SK-N-SH treated with all-trans-retinoic acid at 6 μM for 48 hours (cell line): ENCODE measurements around the gene DSN1.

ENCODE experiments used
- ATAC-seq: fragments of 200-7000 bp; cut with Tn5 transposase; 3 replicates; pipeline ENCODE4 v1.9.1; 2020; ENCODE audit warnings: mild to moderate bottlenecking, moderate library complexity
- ARNTL ChIP-seq: fragments of 450-650 bp; formaldehyde crosslinking; IDR thresholded peaks from 2 replicates; pipeline ENCODE4 v1.5.0; 2020; ENCODE audit warnings: low read depth, mild to moderate bottlenecking, moderate library complexity, borderline replicate concordance
- BACH2 ChIP-seq: fragments of 250-450 bp; sonication (Bioruptor Pico); IDR thresholded peaks from 2 replicates; pipeline ENCODE4 v1.9.0; 2021; ENCODE audit warnings: mild to moderate bottlenecking, borderline replicate concordance
- CSDC2 ChIP-seq: fragments of 250-450 bp; sonication (Bioruptor Pico); IDR thresholded peaks from 2 replicates; pipeline ENCODE4 v1.5.0; 2020; ENCODE audit warnings: mild to moderate bottlenecking, moderate library complexity
- ESRRG ChIP-seq: fragments of 250-450 bp; sonication (Bioruptor Pico); IDR thresholded peaks from 2 replicates; pipeline ENCODE4 v1.6.1; 2021; ENCODE audit warnings: mild to moderate bottlenecking
- GLIS3 ChIP-seq: fragments of 250-450 bp; sonication (Bioruptor Pico); IDR thresholded peaks from 2 replicates; pipeline ENCODE4 v1.5.0; 2020; ENCODE audit warnings: mild to moderate bottlenecking, moderate library complexity
- ISL1 ChIP-seq: fragments of 250-450 bp; sonication (Bioruptor Pico); IDR thresholded peaks from 2 replicates; pipeline ENCODE4 v2.1.2; 2022; ENCODE audit warnings: mild to moderate bottlenecking, moderate library complexity
- OSR1 ChIP-seq: fragments of 250-450 bp; sonication (Bioruptor Pico); IDR thresholded peaks from 2 replicates; pipeline ENCODE4 v1.8.0; 2022; ENCODE audit warnings: moderate library complexity, mild to moderate bottlenecking, inconsistent platforms
- PPARA ChIP-seq: fragments of 250-450 bp; sonication (Bioruptor Pico); IDR thresholded peaks from 2 replicates; pipeline ENCODE4 v1.5.0; 2020; ENCODE audit warnings: mild to moderate bottlenecking, borderline replicate concordance
- RARB ChIP-seq: fragments of 250-450 bp; sonication (Bioruptor Pico); IDR thresholded peaks from 2 replicates; pipeline ENCODE4 v1.8.0; 2021; ENCODE audit warnings: mild to moderate bottlenecking, moderate library complexity
- SNAI2 ChIP-seq: fragments of 250-450 bp; sonication (Bioruptor Pico); IDR thresholded peaks from 2 replicates; pipeline ENCODE4 v1.5.0; 2020; ENCODE audit warnings: mild to moderate bottlenecking, moderate library complexity
- TCF4 ChIP-seq: fragments of 250-450 bp; sonication (Bioruptor Pico); IDR thresholded peaks from 2 replicates; pipeline ENCODE4 v1.8.0; 2021; ENCODE audit warnings: mild to moderate bottlenecking, moderate library complexity, borderline replicate concordance
- TOX ChIP-seq: fragments of 250-450 bp; sonication (Bioruptor Pico); IDR thresholded peaks from 2 replicates; pipeline ENCODE4 v1.8.0; 2021; ENCODE audit warnings: mild to moderate bottlenecking, moderate library complexity, borderline replicate concordance
- ZC3H10 ChIP-seq: fragments of 250-450 bp; sonication (Bioruptor Pico); IDR thresholded peaks from 2 replicates; pipeline ENCODE4 v1.5.1; 2021; ENCODE audit warnings: mild to moderate bottlenecking, moderate library complexity
- ZFP30 ChIP-seq: fragments of 450-650 bp; formaldehyde crosslinking; IDR thresholded peaks from 2 replicates; pipeline ENCODE4 v1.5.0; 2022; ENCODE audit warnings: mild to moderate bottlenecking, moderate library complexity
- ZNF565 ChIP-seq: fragments of 450-650 bp; formaldehyde crosslinking; conservative IDR thresholded peaks from 2 replicates; pipeline ENCODE4 v1.5.0; 2020; ENCODE audit warnings: low read depth, mild to moderate bottlenecking, moderate library complexity
- ZNF70 ChIP-seq: fragments of 450-650 bp; formaldehyde crosslinking; IDR thresholded peaks from 2 replicates; pipeline ENCODE4 v1.5.0; 2020; ENCODE audit warnings: mild to moderate bottlenecking, moderate library complexity
- ZNF8 ChIP-seq: fragments of 450-650 bp; formaldehyde crosslinking; IDR thresholded peaks from 2 replicates; pipeline ENCODE4 v1.5.0; 2020; ENCODE audit warnings: mild to moderate bottlenecking, moderate library complexity
- TF ChIP-seq, protein P1 (sequence below): fragments of 250-450 bp; sonication (Bioruptor Pico); IDR thresholded peaks from 2 replicates; pipeline ENCODE4 v1.5.1; 2021; ENCODE audit warnings: mild to moderate bottlenecking, moderate library complexity
- TF ChIP-seq, protein P2 (sequence below): fragments of 250-450 bp; sonication (Bioruptor Pico); IDR thresholded peaks from 2 replicates; pipeline ENCODE4 v1.5.0; 2020; ENCODE audit warnings: mild to moderate bottlenecking, moderate library complexity
- TF ChIP-seq, protein P3 (sequence below): fragments of 250-450 bp; sonication (Bioruptor Pico); IDR thresholded peaks from 2 replicates; pipeline ENCODE4 v1.8.0; 2020; ENCODE audit warnings: mild to moderate bottlenecking, moderate library complexity, borderline replicate concordance
- TF ChIP-seq, protein P4 (sequence below): fragments of 250-450 bp; sonication (Bioruptor Pico); IDR thresholded peaks from 2 replicates; pipeline ENCODE4 v1.8.0; 2021; ENCODE audit warnings: low read depth, mild to moderate bottlenecking, moderate library complexity, borderline replicate concordance
- TF ChIP-seq, protein P5 (sequence below): fragments of 250-450 bp; sonication (Bioruptor Pico); IDR thresholded peaks from 2 replicates; pipeline ENCODE4 v1.5.1; 2020; ENCODE audit warnings: low read depth, mild to moderate bottlenecking, moderate library complexity

DSN1 gene

DNA sequence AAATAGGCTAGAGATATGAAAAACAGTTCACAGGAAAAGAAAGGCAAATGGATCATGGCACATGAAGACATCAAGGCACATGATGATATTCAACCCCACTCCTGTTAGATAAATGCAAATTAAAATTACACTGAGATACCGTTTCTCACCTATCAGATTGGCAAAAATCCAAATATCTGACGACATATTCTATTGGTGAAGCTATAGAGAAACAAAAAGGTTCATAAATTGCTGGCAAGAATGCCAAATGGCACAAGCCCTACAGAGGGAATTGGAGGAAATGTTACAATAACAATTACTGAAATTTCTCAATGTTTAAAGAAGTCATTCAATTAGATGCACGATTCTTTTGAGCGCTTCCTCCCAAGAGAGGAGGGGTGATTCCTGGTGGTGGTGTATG lies 45.3 kb upstream of the DSN1 start:
- ATAC-seq, result no peak
- TF ChIP-seq ZC3H10 (CRISPR knock-in tag), result no peak
- TF ChIP-seq BACH2 (CRISPR knock-in tag), result no peak
- no peak for TF ChIP-seq SNAI2 (CRISPR knock-in tag)
- TF ChIP-seq PPARA (CRISPR knock-in tag), result no peak
- TF ChIP-seq, protein P1, sequence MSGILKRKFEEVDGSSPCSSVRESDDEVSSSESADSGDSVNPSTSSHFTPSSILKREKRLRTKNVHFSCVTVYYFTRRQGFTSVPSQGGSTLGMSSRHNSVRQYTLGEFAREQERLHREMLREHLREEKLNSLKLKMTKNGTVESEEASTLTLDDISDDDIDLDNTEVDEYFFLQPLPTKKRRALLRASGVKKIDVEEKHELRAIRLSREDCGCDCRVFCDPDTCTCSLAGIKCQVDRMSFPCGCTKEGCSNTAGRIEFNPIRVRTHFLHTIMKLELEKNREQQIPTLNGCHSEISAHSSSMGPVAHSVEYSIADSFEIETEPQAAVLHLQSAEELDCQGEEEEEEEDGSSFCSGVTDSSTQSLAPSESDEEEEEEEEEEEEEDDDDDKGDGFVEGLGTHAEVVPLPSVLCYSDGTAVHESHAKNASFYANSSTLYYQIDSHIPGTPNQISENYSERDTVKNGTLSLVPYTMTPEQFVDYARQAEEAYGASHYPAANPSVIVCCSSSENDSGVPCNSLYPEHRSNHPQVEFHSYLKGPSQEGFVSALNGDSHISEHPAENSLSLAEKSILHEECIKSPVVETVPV, result no peak
- TF ChIP-seq ESRRG (CRISPR knock-in tag), result no peak
- TF ChIP-seq GLIS3 (CRISPR knock-in tag), result no peak
- TF ChIP-seq, protein P2, sequence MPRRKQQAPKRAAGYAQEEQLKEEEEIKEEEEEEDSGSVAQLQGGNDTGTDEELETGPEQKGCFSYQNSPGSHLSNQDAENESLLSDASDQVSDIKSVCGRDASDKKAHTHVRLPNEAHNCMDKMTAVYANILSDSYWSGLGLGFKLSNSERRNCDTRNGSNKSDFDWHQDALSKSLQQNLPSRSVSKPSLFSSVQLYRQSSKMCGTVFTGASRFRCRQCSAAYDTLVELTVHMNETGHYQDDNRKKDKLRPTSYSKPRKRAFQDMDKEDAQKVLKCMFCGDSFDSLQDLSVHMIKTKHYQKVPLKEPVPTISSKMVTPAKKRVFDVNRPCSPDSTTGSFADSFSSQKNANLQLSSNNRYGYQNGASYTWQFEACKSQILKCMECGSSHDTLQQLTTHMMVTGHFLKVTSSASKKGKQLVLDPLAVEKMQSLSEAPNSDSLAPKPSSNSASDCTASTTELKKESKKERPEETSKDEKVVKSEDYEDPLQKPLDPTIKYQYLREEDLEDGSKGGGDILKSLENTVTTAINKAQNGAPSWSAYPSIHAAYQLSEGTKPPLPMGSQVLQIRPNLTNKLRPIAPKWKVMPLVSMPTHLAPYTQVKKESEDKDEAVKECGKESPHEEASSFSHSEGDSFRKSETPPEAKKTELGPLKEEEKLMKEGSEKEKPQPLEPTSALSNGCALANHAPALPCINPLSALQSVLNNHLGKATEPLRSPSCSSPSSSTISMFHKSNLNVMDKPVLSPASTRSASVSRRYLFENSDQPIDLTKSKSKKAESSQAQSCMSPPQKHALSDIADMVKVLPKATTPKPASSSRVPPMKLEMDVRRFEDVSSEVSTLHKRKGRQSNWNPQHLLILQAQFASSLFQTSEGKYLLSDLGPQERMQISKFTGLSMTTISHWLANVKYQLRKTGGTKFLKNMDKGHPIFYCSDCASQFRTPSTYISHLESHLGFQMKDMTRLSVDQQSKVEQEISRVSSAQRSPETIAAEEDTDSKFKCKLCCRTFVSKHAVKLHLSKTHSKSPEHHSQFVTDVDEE (CRISPR knock-in tag), result no peak
- no peak for TF ChIP-seq ZNF8 (CRISPR knock-in tag)
- no peak for TF ChIP-seq ZNF70
- TF ChIP-seq ZNF565 (CRISPR knock-in tag), result no peak
- TF ChIP-seq OSR1 (CRISPR knock-in tag), result no peak
- no peak for TF ChIP-seq ZFP30 (CRISPR knock-in tag)
- no peak for TF ChIP-seq ARNTL (CRISPR knock-in tag)
- TF ChIP-seq, protein P3, sequence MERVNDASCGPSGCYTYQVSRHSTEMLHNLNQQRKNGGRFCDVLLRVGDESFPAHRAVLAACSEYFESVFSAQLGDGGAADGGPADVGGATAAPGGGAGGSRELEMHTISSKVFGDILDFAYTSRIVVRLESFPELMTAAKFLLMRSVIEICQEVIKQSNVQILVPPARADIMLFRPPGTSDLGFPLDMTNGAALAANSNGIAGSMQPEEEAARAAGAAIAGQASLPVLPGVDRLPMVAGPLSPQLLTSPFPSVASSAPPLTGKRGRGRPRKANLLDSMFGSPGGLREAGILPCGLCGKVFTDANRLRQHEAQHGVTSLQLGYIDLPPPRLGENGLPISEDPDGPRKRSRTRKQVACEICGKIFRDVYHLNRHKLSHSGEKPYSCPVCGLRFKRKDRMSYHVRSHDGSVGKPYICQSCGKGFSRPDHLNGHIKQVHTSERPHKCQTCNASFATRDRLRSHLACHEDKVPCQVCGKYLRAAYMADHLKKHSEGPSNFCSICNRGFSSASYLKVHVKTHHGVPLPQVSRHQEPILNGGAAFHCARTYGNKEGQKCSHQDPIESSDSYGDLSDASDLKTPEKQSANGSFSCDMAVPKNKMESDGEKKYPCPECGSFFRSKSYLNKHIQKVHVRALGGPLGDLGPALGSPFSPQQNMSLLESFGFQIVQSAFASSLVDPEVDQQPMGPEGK (CRISPR knock-in tag), result no peak
- TF ChIP-seq TCF4 (CRISPR knock-in tag), result no peak
- no peak for TF ChIP-seq ISL1

DNA sequence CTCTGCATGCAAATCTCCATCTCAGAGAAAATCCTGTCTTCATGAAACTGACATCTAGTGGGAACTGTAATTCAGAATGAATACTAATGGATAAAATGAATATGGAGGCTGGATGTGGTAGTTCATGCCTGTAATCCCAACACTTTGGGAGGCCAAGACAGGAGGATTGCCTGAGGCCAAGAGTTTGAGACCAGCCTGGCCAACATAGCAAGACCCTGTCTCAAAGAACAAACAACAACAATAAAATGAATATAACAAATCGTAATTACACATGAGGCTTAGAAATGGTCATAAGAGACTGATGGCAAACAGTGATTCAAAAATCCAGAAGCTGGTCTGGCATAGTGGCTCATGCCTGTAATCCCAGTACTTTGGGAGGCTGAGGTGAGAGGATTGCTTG lies 44.6 kb upstream of the DSN1 start:
- TF ChIP-seq PPARA (CRISPR knock-in tag) (no peak), RARB (CRISPR knock-in tag) (no peak), ARNTL (CRISPR knock-in tag) (no peak), SNAI2 (CRISPR knock-in tag) (no peak), ESRRG (CRISPR knock-in tag) (no peak), ZNF8 (CRISPR knock-in tag) (no peak), OSR1 (CRISPR knock-in tag) (no peak), ZC3H10 (CRISPR knock-in tag) (no peak), TOX (no peak), ISL1 (no peak), ZNF565 (CRISPR knock-in tag) (no peak), CSDC2 (no peak), ZNF70 (no peak), TCF4 (CRISPR knock-in tag) (no peak), ZFP30 (CRISPR knock-in tag) (no peak)
- TF ChIP-seq, protein P4, sequence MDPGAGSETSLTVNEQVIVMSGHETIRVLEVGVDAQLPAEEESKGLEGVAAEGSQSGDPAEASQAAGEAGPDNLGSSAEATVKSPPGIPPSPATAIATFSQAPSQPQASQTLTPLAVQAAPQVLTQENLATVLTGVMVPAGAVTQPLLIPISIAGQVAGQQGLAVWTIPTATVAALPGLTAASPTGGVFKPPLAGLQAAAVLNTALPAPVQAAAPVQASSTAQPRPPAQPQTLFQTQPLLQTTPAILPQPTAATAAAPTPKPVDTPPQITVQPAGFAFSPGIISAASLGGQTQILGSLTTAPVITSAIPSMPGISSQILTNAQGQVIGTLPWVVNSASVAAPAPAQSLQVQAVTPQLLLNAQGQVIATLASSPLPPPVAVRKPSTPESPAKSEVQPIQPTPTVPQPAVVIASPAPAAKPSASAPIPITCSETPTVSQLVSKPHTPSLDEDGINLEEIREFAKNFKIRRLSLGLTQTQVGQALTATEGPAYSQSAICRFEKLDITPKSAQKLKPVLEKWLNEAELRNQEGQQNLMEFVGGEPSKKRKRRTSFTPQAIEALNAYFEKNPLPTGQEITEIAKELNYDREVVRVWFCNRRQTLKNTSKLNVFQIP (CRISPR knock-in tag), result no peak
- TF ChIP-seq, protein P5, sequence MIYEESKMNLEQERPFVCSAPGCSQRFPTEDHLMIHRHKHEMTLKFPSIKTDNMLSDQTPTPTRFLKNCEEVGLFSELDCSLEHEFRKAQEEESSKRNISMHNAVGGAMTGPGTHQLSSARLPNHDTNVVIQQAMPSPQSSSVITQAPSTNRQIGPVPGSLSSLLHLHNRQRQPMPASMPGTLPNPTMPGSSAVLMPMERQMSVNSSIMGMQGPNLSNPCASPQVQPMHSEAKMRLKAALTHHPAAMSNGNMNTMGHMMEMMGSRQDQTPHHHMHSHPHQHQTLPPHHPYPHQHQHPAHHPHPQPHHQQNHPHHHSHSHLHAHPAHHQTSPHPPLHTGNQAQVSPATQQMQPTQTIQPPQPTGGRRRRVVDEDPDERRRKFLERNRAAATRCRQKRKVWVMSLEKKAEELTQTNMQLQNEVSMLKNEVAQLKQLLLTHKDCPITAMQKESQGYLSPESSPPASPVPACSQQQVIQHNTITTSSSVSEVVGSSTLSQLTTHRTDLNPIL (CRISPR knock-in tag), result no peak
- TF ChIP-seq, protein P1, result no peak
- TF ChIP-seq, protein P3 (CRISPR knock-in tag), result no peak
- ATAC-seq, result no peak
